ENCODE results near the gene PTPRR. TPM values are rescaled to one million over a fixed set of nuclear protein-coding genes. Genes with fewer than 3 reads are reported as not detected.

The PTPRR gene
- total and polyA plus RNA-seq, 2 donors (not counting 1 experiment from before 2014, with no cell fraction given): 0.44 to 0.50 TPM

GRCh38 chr12:70646850-70647249, 273.7 kb downstream of the PTPRR start:
- TF ChIP-seq CTCF (conservative IDR thresholded peaks at IDR 0.05 in 1 of 2, IDR thresholded peaks at IDR 0.05 in 1 of 2; ENCODE audit: low read depth in 1 of 2, low read length in 2 of 2) (no peak), EZH2 (IDR thresholded peaks at IDR 0.05; ENCODE audit: low read length, missing control alignments) (no peak)
- H3K27me3 ChIP-seq (ENCODE audit: control insufficient read depth, insufficient read depth, low read length): no peaks in the 10 kb centered on the region
- H4K20me1 ChIP-seq (ENCODE audit: control insufficient read depth, extremely low read depth, insufficient read depth, low read length): no peaks in the 10 kb centered on the region
- no peaks in the 10 kb centered on the region for H3K9me3 ChIP-seq (ENCODE audit: control insufficient read depth, insufficient read depth, low read depth, low read length)
- no peaks in the 10 kb centered on the region for H3K79me2 ChIP-seq (ENCODE audit: control insufficient read depth, insufficient read depth, low read length)
- H3K4me1 ChIP-seq (ENCODE audit: control insufficient read depth, extremely low read depth, insufficient read depth, low read length): peaks cover 18% of the 10 kb centered on the region
- no peak overlapping the region for H3K9ac ChIP-seq (ENCODE audit: insufficient read depth, low read length)
- DNase-seq (ENCODE audit: low read depth in 2 of 2): peak in 1 of 2 donors; percentile 96
- no peak overlapping the region for H3K27ac ChIP-seq (ENCODE audit: insufficient read depth, low read length)
- no peak overlapping the region for H3K4me2 ChIP-seq (ENCODE audit: extremely low read depth, insufficient read depth, low read length)
- no peaks in the 10 kb centered on the region for H3K36me3 ChIP-seq (ENCODE audit: control insufficient read depth, insufficient read depth, low read length)
- no peak overlapping the region for H3K4me3 ChIP-seq (replicated peaks in 1 of 4; ENCODE audit: control extremely low read depth in 1 of 4, insufficient read depth in 1 of 4, low read depth in 3 of 4, low read length in 4 of 4)
- H2AFZ ChIP-seq (ENCODE audit: low read length): no peak overlapping the region

GRCh38 chr12:70645494-70646317, 274.8 kb downstream of the PTPRR start:
- Histone ChIP-seq H3K4me2 (ENCODE audit: extremely low read depth, insufficient read depth, low read length) (peak overlapping the region; percentile 68), H3K9me3 (ENCODE audit: control insufficient read depth, insufficient read depth, low read depth, low read length) (no peaks in the 10 kb centered on the region), H3K36me3 (ENCODE audit: control insufficient read depth, insufficient read depth, low read length) (no peaks in the 10 kb centered on the region), H3K27ac (ENCODE audit: insufficient read depth, low read length) (peak overlapping the region; percentile 49), H3K9ac (ENCODE audit: insufficient read depth, low read length) (no peak overlapping the region), H2AFZ (ENCODE audit: low read length) (peak overlapping the region; percentile 57), H4K20me1 (ENCODE audit: control insufficient read depth, extremely low read depth, insufficient read depth, low read length) (no peaks in the 10 kb centered on the region), H3K4me1 (ENCODE audit: control insufficient read depth, extremely low read depth, insufficient read depth, low read length) (peaks cover 18% of the 10 kb centered on the region), H3K27me3 (ENCODE audit: control insufficient read depth, insufficient read depth, low read length) (no peaks in the 10 kb centered on the region), H3K79me2 (ENCODE audit: control insufficient read depth, insufficient read depth, low read length) (no peaks in the 10 kb centered on the region), H3K4me3 (replicated peaks in 1 of 4; ENCODE audit: control extremely low read depth in 1 of 4, insufficient read depth in 1 of 4, low read depth in 3 of 4, low read length in 4 of 4) (no peak overlapping the region)
- no peak for TF ChIP-seq EZH2 (IDR thresholded peaks at IDR 0.05; ENCODE audit: low read length, missing control alignments)
- TF ChIP-seq CTCF (conservative IDR thresholded peaks at IDR 0.05 in 1 of 2, IDR thresholded peaks at IDR 0.05 in 1 of 2; ENCODE audit: low read depth in 1 of 2, low read length in 2 of 2): no peak
- peak; percentile 68 to 97 for DNase-seq (ENCODE audit: low read depth in 2 of 2)

GRCh38 chr12:70644861-70645260, 275.7 kb downstream of the PTPRR start:
- DNase-seq (ENCODE audit: low read depth in 2 of 2): no peak
- no peaks in the 10 kb centered on the region for H3K9me3 ChIP-seq (ENCODE audit: control insufficient read depth, insufficient read depth, low read depth, low read length)
- H3K27me3 ChIP-seq (ENCODE audit: control insufficient read depth, insufficient read depth, low read length): no peaks in the 10 kb centered on the region
- H3K36me3 ChIP-seq (ENCODE audit: control insufficient read depth, insufficient read depth, low read length): no peaks in the 10 kb centered on the region
- H4K20me1 ChIP-seq (ENCODE audit: control insufficient read depth, extremely low read depth, insufficient read depth, low read length): no peaks in the 10 kb centered on the region
- no peak overlapping the region for H3K9ac ChIP-seq (ENCODE audit: insufficient read depth, low read length)
- no peak overlapping the region for H3K27ac ChIP-seq (ENCODE audit: insufficient read depth, low read length)
- H3K79me2 ChIP-seq (ENCODE audit: control insufficient read depth, insufficient read depth, low read length): no peaks in the 10 kb centered on the region
- peaks cover 18% of the 10 kb centered on the region for H3K4me1 ChIP-seq (ENCODE audit: control insufficient read depth, extremely low read depth, insufficient read depth, low read length)
- H3K4me2 ChIP-seq (ENCODE audit: extremely low read depth, insufficient read depth, low read length): no peak overlapping the region
- H2AFZ ChIP-seq (ENCODE audit: low read length): no peak overlapping the region
- H3K4me3 ChIP-seq (replicated peaks in 1 of 4; ENCODE audit: control extremely low read depth in 1 of 4, insufficient read depth in 1 of 4, low read depth in 3 of 4, low read length in 4 of 4): no peak overlapping the region
- TF ChIP-seq EZH2 (IDR thresholded peaks at IDR 0.05; ENCODE audit: low read length, missing control alignments) (no peak), CTCF (conservative IDR thresholded peaks at IDR 0.05 in 1 of 2, IDR thresholded peaks at IDR 0.05 in 1 of 2; ENCODE audit: low read depth in 1 of 2, low read length in 2 of 2) (no peak)

Measured in fibroblast of lung (primary cell).